ENCODE data around the gene RPS14.

GRCh38 chr5:150460781-150461180 lies 11.2 kb upstream of the RPS14 start:
- no peak for TF ChIP-seq CTCF (IDR thresholded peaks at IDR 0.05; ENCODE audit: control extremely low read depth in 1 of 3, insufficient read depth in 1 of 3, low read depth in 1 of 3, low read length in 3 of 3)
- TF ChIP-seq CREB1 (IDR thresholded peaks at IDR 0.05), result no peak
